Spinal cord (tissue), 10 donors: ENCODE measurements around the gene PMM2. TPM values are rescaled to one million over a fixed set of nuclear protein-coding genes. Genes with fewer than 3 reads are reported as not detected.

Experiments used
- DNase-seq, 6 donors: peaks; one replicate each; pipeline versions ENCODE4 v3.0.0 to v3.0.0-alpha.2; 2013 to 2015; ENCODE audit warnings: low spot score in 6 of 6, low read depth in 4 of 6
- H3K27ac ChIP-seq: one replicate; pipeline ENCODE4 v1.5.1; 2013; ENCODE audit warnings: low read depth, low read length, control low read depth
- H3K27me3 ChIP-seq: one replicate; pipeline ENCODE4 v1.6.1; 2013; ENCODE audit warnings: low read length; ENCODE audit not compliant: control insufficient read depth, insufficient read depth
- H3K36me3 ChIP-seq: one replicate; pipeline ENCODE4 v1.6.1; 2013; ENCODE audit warnings: low read length; ENCODE audit not compliant: control insufficient read depth, insufficient read depth
- H3K4me1 ChIP-seq: one replicate; pipeline ENCODE4 v1.6.1; 2013; ENCODE audit warnings: low read length; ENCODE audit not compliant: control insufficient read depth, insufficient read depth
- H3K4me3 ChIP-seq: one replicate; pipeline ENCODE4 v1.5.1; 2013; ENCODE audit warnings: low read depth, low read length, control low read depth
- H3K9me3 ChIP-seq: one replicate; pipeline ENCODE4 v1.6.1; 2013; ENCODE audit warnings: low read length; ENCODE audit not compliant: control insufficient read depth, insufficient read depth
- WGBS: methylation state at CpG from one replicate; pipeline ENCODE4 v1.1.5; 2013; ENCODE audit warnings: missing lambda C conversion rate; ENCODE audit not compliant: insufficient coverage; 5-methylcytosine and 5-hydroxymethylcytosine counted together
- polyA plus RNA-seq, 2 donors: library from polyadenylated mRNA; unstranded; fragments of 120-200 nt; gene quantifications; one replicate each; pipeline ENCODE4 v1.2.1, GENCODE V29; 2013; ENCODE audit not compliant: insufficient read length in 2 of 2
- total RNA-seq, 2 donors: library from RNA; depleted of rRNA in 1 of 2; stranded (reverse); fragments of 120-200 nt in 1 of 2; fragments of >200 nt in 1 of 2; gene quantifications; one replicate each; pipeline versions ENCODE4 v1.2.3 to v1.2.4, GENCODE V29; 2013 to 2014
- donor health status: healthy.

PMM2 gene
- total and polyA plus RNA-seq, 4 donors = 8.5 to 20.7 (median 14.7) TPM

DNA sequence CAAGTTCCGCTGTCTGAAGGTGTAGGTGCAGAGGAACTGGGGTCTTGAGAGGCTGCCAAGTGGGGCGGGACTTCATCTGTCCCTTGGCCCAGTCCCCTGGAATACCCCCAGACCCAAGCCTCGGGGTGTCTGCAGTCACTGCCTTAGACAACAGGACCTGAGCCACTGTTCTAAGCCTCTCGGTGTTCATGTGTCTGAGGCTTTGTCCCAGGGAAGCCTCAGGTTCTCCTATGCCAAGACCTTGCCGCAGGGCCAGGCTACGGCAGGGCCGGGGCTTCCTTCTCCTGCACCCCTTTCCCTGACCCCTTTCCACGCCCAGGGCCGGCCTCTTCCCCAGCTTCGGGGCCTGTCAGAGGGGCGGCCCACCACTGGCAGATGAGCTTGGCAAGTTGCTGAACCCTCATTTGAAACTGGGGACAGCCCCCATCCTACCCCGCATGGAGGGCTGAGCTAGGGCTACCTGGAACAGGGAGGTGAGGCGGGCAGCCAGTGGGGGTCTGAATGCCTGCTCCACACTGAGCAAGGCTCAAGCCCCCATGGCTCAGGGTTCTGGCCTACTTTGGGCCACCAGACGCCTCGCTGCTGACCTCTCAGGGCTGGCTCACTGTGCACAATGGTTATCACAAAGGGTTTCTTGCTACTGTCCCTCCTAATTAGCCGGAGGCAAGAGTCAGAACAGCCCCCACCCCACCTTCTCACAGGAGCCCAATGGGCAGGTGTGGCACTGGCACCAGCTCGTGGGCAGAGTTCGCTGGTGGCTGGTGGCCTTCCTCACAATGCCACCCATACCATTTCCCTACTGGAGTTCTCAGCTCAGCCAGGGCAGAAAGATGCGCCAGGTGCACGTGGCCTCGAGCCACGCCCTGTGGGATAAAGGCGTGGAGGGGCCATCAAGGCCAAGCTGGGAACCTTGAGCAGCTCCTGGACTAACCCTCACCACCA lies 91.6 kb downstream of the PMM2 start:
- Histone ChIP-seq H3K36me3 (peaks cover 60% of the 10 kb centered on the region), H3K27ac (no peak overlapping the region), H3K4me3 (no peak overlapping the region), H3K27me3 (no peaks in the 10 kb centered on the region), H3K9me3 (no peaks in the 10 kb centered on the region), H3K4me1 (peaks cover 58% of the 10 kb centered on the region)
- 91% methylated on average over 21 of the region's 23 CpGs for WGBS
- DNase-seq = no peak

DNA sequence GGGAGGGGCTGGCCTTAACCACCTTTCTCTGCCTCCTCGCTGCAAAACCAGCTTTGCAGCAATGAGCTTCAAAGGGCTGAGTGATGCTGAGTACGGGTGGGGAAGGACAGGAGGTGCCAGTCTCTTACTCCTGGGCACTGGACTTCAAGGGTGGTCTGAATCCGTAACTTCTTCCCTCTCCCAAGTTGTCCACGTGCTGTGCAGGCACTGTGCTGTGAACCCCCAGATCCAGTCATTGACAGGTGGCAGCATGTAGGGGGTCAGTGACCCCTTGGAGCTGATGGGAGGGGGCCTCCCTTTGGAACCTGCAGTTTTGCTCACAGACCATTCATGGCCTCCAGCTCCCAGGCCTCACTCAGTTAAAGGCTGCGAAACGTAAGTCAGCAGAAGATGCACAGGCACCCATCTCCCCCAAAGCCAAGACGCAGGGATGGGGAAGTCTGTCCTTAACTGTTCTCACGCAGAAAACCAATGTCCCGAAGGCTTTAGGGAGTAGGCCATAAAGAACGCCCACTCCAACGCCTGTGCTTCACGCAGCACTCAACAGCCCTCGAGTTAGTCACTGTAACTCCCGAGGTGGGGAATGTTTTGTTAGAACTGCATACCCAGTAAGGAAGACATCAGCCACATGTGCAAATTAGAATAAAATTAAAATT lies 92.4 kb downstream of the PMM2 start:
- H3K4me3 ChIP-seq = no peak overlapping the region
- no peak for DNase-seq
- no peak overlapping the region for H3K27ac ChIP-seq
- peaks cover 58% of the 10 kb centered on the region for H3K4me1 ChIP-seq
- peaks cover 66% of the 10 kb centered on the region for H3K36me3 ChIP-seq
- WGBS = 100% methylated on average over 2 of the region's 14 CpGs
- no peaks in the 10 kb centered on the region for H3K27me3 ChIP-seq
- H3K9me3 ChIP-seq = no peaks in the 10 kb centered on the region

DNA sequence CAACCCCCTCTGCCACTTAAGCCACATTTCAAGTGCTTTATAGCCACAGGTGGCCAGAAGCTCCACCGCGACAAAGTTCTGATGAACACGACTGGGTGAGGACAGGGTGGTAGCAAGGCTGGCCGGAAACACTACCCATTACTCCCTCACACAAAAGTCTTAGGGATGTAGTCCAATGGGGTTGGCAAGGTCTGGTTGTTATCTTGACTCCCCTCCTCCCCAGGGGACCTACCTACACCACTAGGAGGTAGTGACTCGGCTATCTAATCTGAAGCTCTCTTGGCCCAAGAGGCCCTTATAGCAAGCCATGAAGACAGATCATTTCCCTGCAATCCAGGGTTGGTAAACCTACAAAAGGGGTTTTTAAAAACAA lies 92.9 kb downstream of the PMM2 start:
- no CpG with 5 or more reads among the region's 5 CpGs for WGBS
- H3K27me3 ChIP-seq = no peaks in the 10 kb centered on the region
- H3K36me3 ChIP-seq = peaks cover 64% of the 10 kb centered on the region
- no peak overlapping the region for H3K4me3 ChIP-seq
- no peaks in the 10 kb centered on the region for H3K9me3 ChIP-seq
- no peak for DNase-seq
- peaks cover 54% of the 10 kb centered on the region for H3K4me1 ChIP-seq
- no peak overlapping the region for H3K27ac ChIP-seq

DNA sequence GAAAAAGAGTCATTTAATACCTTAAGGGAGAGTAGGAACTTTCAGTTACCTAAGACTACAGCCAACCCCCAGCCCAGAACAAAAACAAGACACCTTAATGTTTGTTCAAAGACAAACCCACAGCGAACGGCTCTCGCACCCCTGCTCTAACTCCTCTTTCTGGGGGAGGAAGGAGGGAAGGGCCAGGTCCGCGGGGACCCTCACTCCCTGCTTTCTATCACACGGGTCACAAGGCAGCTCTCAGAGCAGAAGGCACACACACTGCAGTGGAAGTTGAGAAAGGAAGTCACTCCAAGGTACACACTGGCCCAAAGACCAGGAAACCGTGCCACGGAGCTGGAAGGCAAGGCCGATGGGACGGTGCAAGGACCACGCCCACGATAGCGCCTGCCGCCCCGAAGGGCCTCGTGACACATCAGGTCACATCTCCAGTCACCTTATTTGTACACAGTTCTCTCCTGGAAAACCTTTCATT lies 94.5 kb downstream of the PMM2 start:
- peaks cover 39% of the 10 kb centered on the region for H3K4me1 ChIP-seq
- H3K27me3 ChIP-seq = no peaks in the 10 kb centered on the region
- no peak overlapping the region for H3K27ac ChIP-seq
- no peak for DNase-seq
- H3K9me3 ChIP-seq = no peaks in the 10 kb centered on the region
- peaks cover 75% of the 10 kb centered on the region for H3K36me3 ChIP-seq
- no peak overlapping the region for H3K4me3 ChIP-seq
- 45% methylated on average over 2 of the region's 16 CpGs for WGBS

DNA sequence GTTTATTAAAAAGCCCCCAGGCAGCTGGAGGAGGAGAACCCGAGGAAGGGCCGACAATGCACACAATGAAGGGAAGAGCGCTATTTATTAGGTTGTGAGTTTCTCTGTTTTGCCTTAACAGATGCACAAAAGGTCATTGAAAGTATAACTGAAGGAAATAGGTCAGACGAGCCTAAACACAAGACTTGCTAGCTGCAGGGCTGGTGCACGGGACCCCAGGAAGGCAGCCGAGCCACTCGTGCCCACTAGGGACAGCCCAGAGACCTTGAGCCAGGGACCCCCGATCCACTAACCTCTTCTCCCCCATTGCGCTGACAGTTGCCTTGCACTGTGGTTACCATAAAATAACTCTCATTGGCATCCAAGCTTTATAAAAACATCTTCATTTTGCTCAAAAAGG lies 95.8 kb downstream of the PMM2 start:
- no peak for DNase-seq
- Histone ChIP-seq H3K27ac (no peak overlapping the region), H3K4me3 (no peak overlapping the region), H3K9me3 (no peaks in the 10 kb centered on the region), H3K36me3 (peaks cover 76% of the 10 kb centered on the region), H3K27me3 (no peaks in the 10 kb centered on the region), H3K4me1 (peaks cover 26% of the 10 kb centered on the region)
- 38% methylated on average over 9 of the region's 9 CpGs for whole genome bisulfite sequencing

DNA sequence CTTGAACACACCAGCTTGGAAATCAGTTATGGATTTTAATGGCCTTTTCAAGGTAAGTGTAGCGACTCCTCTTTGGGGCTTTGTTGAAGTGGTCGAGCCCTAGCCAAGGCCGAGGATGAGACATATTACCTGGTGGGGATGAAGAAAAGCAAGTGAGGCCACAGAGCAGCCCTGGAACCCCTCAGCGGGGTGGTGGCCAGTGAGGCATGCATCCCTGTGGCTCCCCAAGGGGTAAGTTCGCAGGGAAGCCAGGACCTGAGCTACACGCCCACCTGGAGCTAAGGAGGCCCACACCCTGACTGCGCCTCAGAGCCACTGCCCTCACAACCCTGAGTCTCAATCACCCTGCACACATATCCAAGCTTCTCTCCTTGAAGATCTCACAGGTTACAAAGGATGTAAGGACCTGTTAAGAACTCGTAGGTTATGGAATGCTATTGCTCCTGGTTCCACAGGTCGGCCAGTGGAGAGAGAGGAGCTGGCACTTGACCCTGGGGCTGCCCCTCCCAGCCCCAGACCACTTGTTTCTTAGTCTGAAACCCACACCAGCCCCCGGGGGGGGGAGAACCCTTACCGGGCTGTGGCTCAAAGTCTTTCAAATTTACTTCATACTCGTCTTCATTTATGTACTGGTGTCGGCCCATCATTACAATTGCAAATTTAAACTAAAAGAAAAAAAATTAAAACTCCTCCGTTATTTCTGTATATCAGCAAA lies 96.5 kb downstream of the PMM2 start:
- H3K36me3 ChIP-seq = peaks cover 78% of the 10 kb centered on the region
- no peak overlapping the region for H3K4me3 ChIP-seq
- H3K4me1 ChIP-seq = peaks cover 20% of the 10 kb centered on the region

DNA sequence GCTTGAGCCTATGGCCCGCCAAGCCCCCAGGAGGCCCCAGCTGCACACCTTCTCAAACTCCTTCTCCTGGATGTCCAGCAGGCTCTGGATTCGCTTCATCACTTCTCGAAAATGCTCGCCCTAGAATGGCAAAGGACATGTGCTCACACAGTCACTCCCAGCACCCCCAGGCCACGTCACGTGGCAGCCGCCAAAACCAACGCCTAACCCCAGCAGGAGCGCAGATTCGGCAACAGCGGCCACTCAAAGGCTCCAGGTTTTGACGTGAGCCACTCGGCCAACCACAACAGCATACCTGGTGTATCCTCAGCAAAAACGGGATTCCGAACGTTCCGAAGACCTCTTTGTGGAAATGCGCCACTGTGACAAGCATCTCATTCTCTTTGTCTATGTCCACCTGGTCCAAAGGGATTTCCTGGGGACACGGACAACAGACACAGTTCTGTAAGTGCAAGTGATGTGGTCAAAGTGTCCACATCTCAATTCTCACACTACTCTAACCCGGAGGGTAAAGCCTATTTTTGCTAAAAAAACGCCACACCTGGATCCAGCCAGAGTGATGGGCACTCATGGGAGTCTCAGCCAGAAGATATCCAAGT lies 97.2 kb downstream of the PMM2 start:
- H3K4me3 ChIP-seq = no peak overlapping the region
- DNase-seq = no peak
- peaks cover 20% of the 10 kb centered on the region for H3K4me1 ChIP-seq
- WGBS = 97% methylated on average over 20 of the region's 21 CpGs
- H3K36me3 ChIP-seq = peaks cover 76% of the 10 kb centered on the region
- no peaks in the 10 kb centered on the region for H3K27me3 ChIP-seq
- no peaks in the 10 kb centered on the region for H3K9me3 ChIP-seq
- H3K27ac ChIP-seq = no peak overlapping the region

More for the DNA sequence above, 96.5 kb downstream of the PMM2 start:
- DNase-seq = no peak
- H3K27ac ChIP-seq = no peak overlapping the region
- no peaks in the 10 kb centered on the region for H3K27me3 ChIP-seq
- no peaks in the 10 kb centered on the region for H3K9me3 ChIP-seq
- WGBS = 94% methylated on average over 6 of the region's 14 CpGs

DNA sequence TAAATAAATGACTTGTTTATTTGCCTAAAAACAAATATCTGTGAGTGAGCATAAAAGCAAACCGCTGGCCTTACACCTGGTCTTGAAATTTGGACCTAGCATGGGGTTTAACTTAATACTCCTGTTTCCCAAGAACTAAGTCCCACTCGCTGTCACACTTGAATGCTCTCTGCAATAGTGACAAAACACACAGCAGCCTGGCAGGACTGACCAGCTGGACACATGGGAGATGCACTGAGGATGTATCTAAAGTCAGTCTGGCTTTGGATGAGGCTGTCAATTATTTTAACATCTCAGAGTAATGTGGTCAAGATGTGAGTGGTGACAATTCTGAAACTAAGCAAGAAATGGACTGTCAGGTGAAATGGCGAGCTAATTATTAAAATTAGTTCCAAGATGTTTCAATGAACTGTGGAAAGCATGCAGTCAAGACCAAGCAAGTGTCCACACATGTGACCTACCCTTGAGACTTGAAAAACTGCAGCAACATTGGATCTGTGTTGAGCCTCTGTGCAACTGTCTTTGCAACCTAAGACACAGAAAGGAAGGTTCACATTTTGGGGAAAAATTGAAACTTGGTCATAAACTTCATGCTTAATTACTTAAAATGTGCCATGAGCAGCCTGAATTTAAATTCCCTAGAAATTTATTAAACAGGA lies 101.2 kb downstream of the PMM2 start:
- Histone ChIP-seq H3K4me1 (peaks cover 4% of the 10 kb centered on the region), H3K27me3 (no peaks in the 10 kb centered on the region), H3K36me3 (peaks cover 72% of the 10 kb centered on the region), H3K4me3 (no peak overlapping the region), H3K9me3 (no peaks in the 10 kb centered on the region), H3K27ac (no peak overlapping the region)
- no peak for DNase-seq
- 100% methylated on average over 3 of the region's 3 CpGs for WGBS
